Measurements from ENCODE around the gene SORCS2. TPM values are rescaled to one million over a fixed set of nuclear protein-coding genes. Genes with fewer than 3 reads are reported as not detected.

The SORCS2 gene
- total and polyA plus RNA-seq, 3 donors from 2014 or later, result 2.7 to 4.6 (median 2.9) TPM

DNA sequence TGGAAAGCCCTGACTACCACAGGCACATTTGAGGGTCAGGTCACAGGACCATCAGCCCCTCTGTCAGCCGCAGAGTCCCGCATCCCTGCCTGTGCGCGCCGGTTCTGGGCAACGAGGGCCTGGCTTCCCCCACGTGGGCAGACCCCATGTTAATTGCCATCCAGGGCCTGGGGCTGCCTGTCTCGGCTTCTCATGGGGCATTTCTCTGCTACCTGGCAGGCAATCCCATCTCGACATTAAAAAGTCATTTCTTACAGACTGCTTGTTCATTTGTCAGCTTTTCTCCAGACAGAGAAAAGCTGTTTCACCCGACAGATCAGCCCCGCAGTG lies 45.6 kb upstream of the SORCS2 start:
- Histone ChIP-seq H3K4me1 (no peaks in the 10 kb centered on the region), H3K9me3 (no peaks in the 10 kb centered on the region), H3K27ac (no peak overlapping the region), H3K27me3 (no peaks in the 10 kb centered on the region), H3K4me3 (no peak overlapping the region), H3K36me3 (ENCODE audit: low read depth, missing control alignments) (no peaks in the 10 kb centered on the region)
- DNase-seq, result no peak
- WGBS, 2 donors, result 83 to 92% methylated on average over 11 of the region's 11 CpGs
- TF ChIP-seq POLR2A (IDR thresholded peaks at IDR 0.05), result no peak
- TF ChIP-seq, protein P1, sequence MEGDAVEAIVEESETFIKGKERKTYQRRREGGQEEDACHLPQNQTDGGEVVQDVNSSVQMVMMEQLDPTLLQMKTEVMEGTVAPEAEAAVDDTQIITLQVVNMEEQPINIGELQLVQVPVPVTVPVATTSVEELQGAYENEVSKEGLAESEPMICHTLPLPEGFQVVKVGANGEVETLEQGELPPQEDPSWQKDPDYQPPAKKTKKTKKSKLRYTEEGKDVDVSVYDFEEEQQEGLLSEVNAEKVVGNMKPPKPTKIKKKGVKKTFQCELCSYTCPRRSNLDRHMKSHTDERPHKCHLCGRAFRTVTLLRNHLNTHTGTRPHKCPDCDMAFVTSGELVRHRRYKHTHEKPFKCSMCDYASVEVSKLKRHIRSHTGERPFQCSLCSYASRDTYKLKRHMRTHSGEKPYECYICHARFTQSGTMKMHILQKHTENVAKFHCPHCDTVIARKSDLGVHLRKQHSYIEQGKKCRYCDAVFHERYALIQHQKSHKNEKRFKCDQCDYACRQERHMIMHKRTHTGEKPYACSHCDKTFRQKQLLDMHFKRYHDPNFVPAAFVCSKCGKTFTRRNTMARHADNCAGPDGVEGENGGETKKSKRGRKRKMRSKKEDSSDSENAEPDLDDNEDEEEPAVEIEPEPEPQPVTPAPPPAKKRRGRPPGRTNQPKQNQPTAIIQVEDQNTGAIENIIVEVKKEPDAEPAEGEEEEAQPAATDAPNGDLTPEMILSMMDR (IDR thresholded peaks at IDR 0.05), result no peak
- intact Hi-C loops (cut with DNase I; ENCODE audit: low total_unique reads), result no loop called here

DNA sequence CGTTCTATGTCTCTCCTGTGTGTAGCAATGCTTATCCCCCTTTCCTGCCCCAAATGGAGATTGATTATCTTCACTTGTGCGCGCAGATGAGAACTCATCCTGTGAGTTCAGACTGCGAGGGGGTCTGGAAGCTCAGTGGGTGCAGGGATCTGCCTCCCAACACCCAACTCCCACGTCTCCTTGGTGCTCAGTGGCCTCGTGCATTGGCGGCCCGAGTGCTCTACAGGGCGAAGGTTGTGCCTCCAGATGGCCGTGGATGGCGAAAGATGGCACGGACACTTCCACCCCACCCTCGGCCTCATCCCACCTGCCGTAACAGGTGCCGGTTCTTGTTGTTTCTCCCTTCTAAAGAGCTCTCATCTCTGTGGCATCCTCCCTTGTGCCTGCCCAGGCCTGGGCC lies 45.1 kb upstream of the SORCS2 start:
- intact Hi-C loops (cut with DNase I; ENCODE audit: low total_unique reads), result no loop called here
- no peaks in the 10 kb centered on the region for H3K4me1 ChIP-seq
- no peak overlapping the region for H3K27ac ChIP-seq
- TF ChIP-seq POLR2A (IDR thresholded peaks at IDR 0.05), result no peak
- TF ChIP-seq, protein P1 (IDR thresholded peaks at IDR 0.05), result no peak
- whole genome bisulfite sequencing, 2 donors, result 88 to 94% methylated on average over 15 of the region's 15 CpGs
- no peaks in the 10 kb centered on the region for H3K27me3 ChIP-seq
- H3K9me3 ChIP-seq, result no peaks in the 10 kb centered on the region
- no peak for DNase-seq
- H3K36me3 ChIP-seq (ENCODE audit: low read depth, missing control alignments), result no peaks in the 10 kb centered on the region
- no peak overlapping the region for H3K4me3 ChIP-seq

DNA sequence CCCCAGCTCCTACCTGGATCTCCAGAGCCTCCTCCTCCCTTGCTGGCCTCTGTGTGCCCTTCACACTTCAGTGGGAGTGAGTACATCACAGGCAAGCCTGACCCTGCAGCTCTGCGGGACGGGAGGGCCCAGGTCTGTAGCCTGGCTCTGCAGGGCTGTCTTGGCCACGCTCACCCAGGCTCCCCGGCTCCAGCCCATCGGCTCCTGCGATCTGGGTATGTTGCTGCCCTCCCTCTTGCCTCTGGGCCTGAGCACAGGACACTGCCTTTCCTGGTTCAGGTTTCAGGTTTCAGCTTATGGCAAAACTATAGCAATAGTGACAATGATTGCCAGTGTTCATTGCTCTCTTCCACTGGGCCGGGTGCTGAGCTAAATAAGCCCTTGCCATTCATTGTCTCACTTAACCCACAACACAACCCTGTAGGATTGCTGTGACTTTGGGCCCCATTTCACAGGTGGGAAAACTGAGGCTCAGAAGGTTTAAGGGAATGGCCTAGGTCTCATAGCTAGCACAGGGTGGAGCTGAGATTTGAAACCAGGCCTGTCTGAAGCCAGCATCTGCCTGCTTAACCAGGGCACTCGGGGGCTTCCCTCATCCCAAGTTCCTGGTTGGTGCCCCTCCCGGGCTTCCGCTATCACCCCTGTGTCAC lies 44.6 kb upstream of the SORCS2 start:
- WGBS, 2 donors, result 90 to 95% methylated on average over 6 to 10 of the region's 10 CpGs
- H3K4me1 ChIP-seq, result no peaks in the 10 kb centered on the region
- no peak for TF ChIP-seq POLR2A (IDR thresholded peaks at IDR 0.05)
- TF ChIP-seq, protein P1 (IDR thresholded peaks at IDR 0.05), result no peak
- H3K27ac ChIP-seq, result no peak overlapping the region
- no peak overlapping the region for H3K4me3 ChIP-seq
- DNase-seq, result no peak
- no peaks in the 10 kb centered on the region for H3K9me3 ChIP-seq
- H3K27me3 ChIP-seq, result no peaks in the 10 kb centered on the region
- H3K36me3 ChIP-seq (ENCODE audit: low read depth, missing control alignments), result no peaks in the 10 kb centered on the region
- intact Hi-C loops (cut with DNase I; ENCODE audit: low total_unique reads), result no loop called here

DNA sequence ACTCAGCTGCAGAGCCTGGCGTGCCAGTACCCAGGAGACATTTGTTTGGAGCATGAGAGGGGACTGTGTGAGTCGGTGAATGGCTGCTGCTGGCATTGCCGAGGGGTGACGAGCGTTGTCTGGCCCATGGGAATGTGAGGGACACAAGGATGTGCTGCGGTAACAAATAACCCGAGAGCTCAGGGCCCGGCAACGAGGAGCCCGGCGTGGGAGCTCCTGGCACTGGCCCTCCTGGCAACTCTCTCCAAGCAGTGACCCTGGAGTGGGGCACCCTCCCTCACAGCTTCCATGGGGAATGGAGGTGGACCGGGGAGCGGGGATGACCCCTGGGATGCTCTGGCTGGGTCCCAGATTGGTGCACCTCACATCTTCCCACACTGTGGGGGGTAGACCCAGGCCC lies 44.0 kb upstream of the SORCS2 start:
- Histone ChIP-seq H3K27me3 (no peaks in the 10 kb centered on the region), H3K9me3 (no peaks in the 10 kb centered on the region), H3K36me3 (ENCODE audit: low read depth, missing control alignments) (no peaks in the 10 kb centered on the region), H3K27ac (no peak overlapping the region), H3K4me1 (no peaks in the 10 kb centered on the region), H3K4me3 (no peak overlapping the region)
- TF ChIP-seq, protein P1 (IDR thresholded peaks at IDR 0.05), result no peak
- no peak for TF ChIP-seq POLR2A (IDR thresholded peaks at IDR 0.05)
- WGBS, 2 donors, result 90 to 98% methylated on average over 8 to 13 of the region's 13 CpGs
- intact Hi-C loops (cut with DNase I; ENCODE audit: low total_unique reads), result no loop called here
- DNase-seq, result no peak

DNA sequence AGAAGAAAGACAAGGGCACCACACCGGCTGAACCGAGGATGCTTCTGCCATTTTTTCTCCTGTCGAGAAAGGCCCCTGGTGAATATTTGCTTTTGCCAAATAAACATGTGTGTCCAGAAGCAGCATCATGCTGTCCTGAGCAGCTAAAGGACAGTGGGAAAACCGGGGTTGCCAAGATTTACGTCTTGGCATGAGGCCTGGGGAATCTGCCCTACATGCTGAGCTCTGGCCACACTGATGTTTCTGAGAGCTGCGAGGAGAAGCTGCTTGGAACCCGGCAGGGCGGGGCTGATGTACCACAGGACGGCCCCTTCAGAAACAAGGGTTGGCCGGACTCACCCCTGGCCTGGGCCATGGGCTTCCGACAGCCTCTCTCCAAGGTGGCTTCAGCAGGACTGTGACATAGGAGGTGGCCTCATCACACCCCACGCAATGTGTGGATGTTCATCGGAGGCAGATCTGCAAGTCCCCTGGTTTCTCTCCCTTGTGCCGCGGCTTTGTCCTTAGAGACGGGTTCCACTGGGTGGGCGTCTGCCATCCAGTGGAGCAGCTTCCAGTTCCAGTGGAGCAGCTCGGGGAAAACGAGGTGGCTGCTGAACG lies 42.2 kb upstream of the SORCS2 start:
- Histone ChIP-seq H3K36me3 (ENCODE audit: low read depth, missing control alignments) (no peaks in the 10 kb centered on the region), H3K27me3 (no peaks in the 10 kb centered on the region), H3K4me3 (no peak overlapping the region), H3K9me3 (no peaks in the 10 kb centered on the region), H3K27ac (no peak overlapping the region), H3K4me1 (no peaks in the 10 kb centered on the region)
- 62 to 76% methylated on average over 5 to 20 of the region's 20 CpGs for WGBS, 2 donors
- DNase-seq, result no peak
- TF ChIP-seq, protein P1 (IDR thresholded peaks at IDR 0.05), result no peak
- no peak for TF ChIP-seq POLR2A (IDR thresholded peaks at IDR 0.05)
- intact Hi-C loops (cut with DNase I; ENCODE audit: low total_unique reads), result no loop called here
